AG04450 (cell line): ENCODE results near the gene UBL7. TPM values are rescaled to one million over a fixed set of nuclear protein-coding genes. Genes with fewer than 3 reads are reported as not detected.

Experiments used
- CTCF ChIA-PET: fragments of 300-600, 350-600 bp; formaldehyde crosslinking; extraction: SDS; loops from one replicate; lab custom pipeline; 2022; ENCODE audit warnings: antibody characterized with exemption, inconsistent platforms; lab: Charles Lee
- POLR2A ChIA-PET: fragments of 350-600 bp; formaldehyde crosslinking; extraction: SDS; loops from one replicate; lab custom pipeline; 2021; ENCODE audit warnings: antibody characterized with exemption, inconsistent platforms; lab: Yijun Ruan, JAX
- DNase-seq: peaks from one replicate; pipeline ENCODE4 v3.0.0-alpha.2; 2011; ENCODE audit warnings: low read depth, low spot score
- H3K27ac ChIP-seq: one replicate; pipeline ENCODE4 v1.5.1; 2012; ENCODE audit warnings: low read depth, low read length, control low read depth
- H3K27me3 ChIP-seq: one replicate; pipeline ENCODE4 v1.6.0; 2012; ENCODE audit warnings: low read length; ENCODE audit not compliant: control insufficient read depth, insufficient read depth
- H3K4me3 ChIP-seq: 2 replicates; pipeline ENCODE4 v1.5.1; 2011; ENCODE audit warnings: mild to moderate bottlenecking, low read depth, low read length, control low read depth
- H3K9me3 ChIP-seq: 2 replicates; pipeline ENCODE4 v1.5.1; 2012; ENCODE audit warnings: low read length; ENCODE audit not compliant: control insufficient read depth, insufficient read depth
- CTCF ChIP-seq: IDR thresholded peaks from 2 replicates; pipeline ENCODE4 v1.5.1; 2011; ENCODE audit warnings: low read depth, low read length, control low read depth, inconsistent platforms
- polyA plus RNA-seq: library from polyadenylated mRNA; depleted of rRNA; stranded (reverse); fragments of >200 nt; gene quantifications from 2 replicates; pipeline ENCODE4 v1.2.3, GENCODE V29; 2011

UBL7 gene
- polyA plus RNA-seq, 1 experiment, result 76.6 TPM

- Histone ChIP-seq H3K27me3 (no peaks in the 10 kb centered on the region), H3K9me3 (no peaks in the 10 kb centered on the region), H3K4me3 (no peak overlapping the region), H3K27ac (no peak overlapping the region)
- ChIA-PET CTCF (no interaction called here), POLR2A (no interaction called here)
- no peak for DNase-seq
- no peak for TF ChIP-seq CTCF
Observed at GRCh38 chr15:74413350-74414080, 47.4 kb downstream of the UBL7 start.

GRCh38 chr15:74412159-74412558 is 48.8 kb downstream of the UBL7 start:
- H3K9me3 ChIP-seq, result no peaks in the 10 kb centered on the region
- no peak overlapping the region for H3K4me3 ChIP-seq
- no peak for DNase-seq
- no peak overlapping the region for H3K27ac ChIP-seq
- ChIA-PET CTCF (interaction anchor here (0.7 kb wide), 1 partner anchor 27 kb away, joined by 3 read pairs; no protein-coding TSS in a partner anchor), POLR2A (no interaction called here)
- no peak for TF ChIP-seq CTCF
- no peaks in the 10 kb centered on the region for H3K27me3 ChIP-seq

- POLR2A ChIA-PET, result no interaction called here
- Histone ChIP-seq H3K9me3 (no peaks in the 10 kb centered on the region), H3K4me3 (no peak overlapping the region), H3K27me3 (no peaks in the 10 kb centered on the region), H3K27ac (no peak overlapping the region)
- TF ChIP-seq CTCF, result no peak
- CTCF ChIA-PET, result interaction anchor here (0.7 kb wide), 1 partner anchor 28 kb away, joined by 3 read pairs; no protein-coding TSS in a partner anchor
- no peak for DNase-seq
Observed at GRCh38 chr15:74411686-74412085, 49.3 kb downstream of the UBL7 start.

DNA sequence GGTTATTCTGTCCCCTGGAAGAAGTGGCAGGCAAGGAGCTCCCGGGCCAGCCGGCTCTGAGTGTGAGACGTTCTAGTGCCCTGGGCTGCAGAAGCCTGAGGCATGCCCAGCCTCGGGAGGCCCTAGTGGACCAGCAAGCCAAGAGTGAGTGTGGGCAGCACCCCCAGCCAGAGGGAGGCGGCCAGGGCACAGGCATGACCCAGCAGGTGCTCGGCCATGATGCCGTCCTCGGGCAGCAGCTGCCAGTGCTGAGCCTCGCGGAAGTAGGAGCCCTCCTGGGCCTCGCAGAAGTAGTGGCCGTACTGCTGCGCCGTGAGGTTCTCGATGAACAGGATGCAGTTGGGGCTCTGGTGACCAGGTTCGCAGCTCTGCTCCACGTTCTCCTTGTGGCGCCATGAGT is 50.5 kb downstream of the UBL7 start:
- no peaks in the 10 kb centered on the region for H3K9me3 ChIP-seq
- TF ChIP-seq CTCF, result no peak
- H3K27me3 ChIP-seq, result no peaks in the 10 kb centered on the region
- H3K27ac ChIP-seq, result no peak overlapping the region
- ChIA-PET CTCF (interaction anchor here (2.2 kb wide), 1 partner anchor 28 kb away, joined by 9 read pairs; no protein-coding TSS in a partner anchor), POLR2A (no interaction called here)
- no peak overlapping the region for H3K4me3 ChIP-seq
- DNase-seq, result no peak

GRCh38 chr15:74409225-74409624 is 51.7 kb downstream of the UBL7 start:
- no peak for DNase-seq
- ChIA-PET CTCF (interaction anchor here (0.6 to 2.2 kb wide), 2 partner anchors 27 to 303 kb away, joined by 3 to 9 read pairs; no protein-coding TSS in a partner anchor), POLR2A (interaction anchor here (0.6 kb wide), 1 partner anchor 94 kb away, joined by 3 read pairs; no protein-coding TSS in a partner anchor)
- no peak for TF ChIP-seq CTCF
- Histone ChIP-seq H3K9me3 (no peaks in the 10 kb centered on the region), H3K4me3 (no peak overlapping the region), H3K27me3 (no peaks in the 10 kb centered on the region), H3K27ac (no peak overlapping the region)
